ENCODE results near the gene ADIPOR2.
"Not testable (repeated sequence)": the region's sequence is repeated elsewhere in the genome, so short reads cannot be mapped to it uniquely, and the experiment has no call there.

The ADIPOR2 gene

GRCh38 chr12:1815814-1816729, 125.2 kb downstream of the ADIPOR2 start:
- DNase-seq (ENCODE audit: low read depth), result peak; percentile 20

DNA sequence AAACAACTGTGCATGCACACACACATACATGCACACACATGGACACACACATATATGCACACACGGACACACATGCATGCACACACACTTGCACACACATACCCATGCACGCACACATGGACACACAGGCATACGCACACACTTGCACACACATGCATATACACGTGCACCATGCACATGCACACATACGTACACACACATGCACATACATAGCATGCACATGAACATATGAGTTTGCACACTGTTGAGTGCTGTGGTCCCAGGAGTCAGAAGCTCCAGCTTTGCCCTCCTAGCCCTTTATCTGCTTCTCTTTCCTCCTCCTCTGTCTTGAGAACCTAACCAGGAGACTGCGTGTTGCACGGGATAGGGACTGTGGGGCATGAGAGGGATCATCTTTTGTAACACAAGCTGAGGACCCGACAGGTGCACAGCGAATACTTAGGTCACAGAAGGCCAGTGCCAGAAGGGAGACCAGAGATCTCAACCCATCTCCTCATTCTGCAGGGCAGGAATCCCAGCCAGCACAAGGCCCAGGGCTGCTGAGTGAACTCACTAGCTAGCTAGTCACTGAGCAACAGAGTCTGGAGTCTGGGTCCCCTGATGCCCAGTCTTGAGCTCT, 126.0 kb downstream of the ADIPOR2 start:
- DNase-seq (ENCODE audit: low read depth), result no peak

DNA sequence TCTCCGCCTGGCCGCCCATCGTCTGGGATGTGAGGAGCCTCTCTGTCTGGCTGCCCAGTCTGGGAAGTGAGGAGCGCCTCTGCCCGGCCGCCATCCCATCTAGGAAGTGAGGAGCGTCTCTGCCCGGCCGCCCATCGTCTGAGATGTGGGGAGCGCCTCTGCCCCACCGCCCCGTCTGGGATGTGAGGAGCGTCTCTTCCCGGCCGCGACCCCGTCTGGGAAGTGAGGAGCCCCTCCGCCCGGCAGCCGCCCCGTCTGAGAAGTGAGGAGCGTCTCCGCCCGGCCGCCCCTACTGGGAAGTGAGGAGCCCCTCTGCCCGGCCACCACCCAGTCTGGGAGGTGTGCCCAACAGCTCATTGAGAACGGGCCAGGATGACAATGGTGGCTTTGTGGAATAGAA, 127.1 kb downstream of the ADIPOR2 start:
- not testable (repeated sequence) for DNase-seq (ENCODE audit: low read depth)

DNA sequence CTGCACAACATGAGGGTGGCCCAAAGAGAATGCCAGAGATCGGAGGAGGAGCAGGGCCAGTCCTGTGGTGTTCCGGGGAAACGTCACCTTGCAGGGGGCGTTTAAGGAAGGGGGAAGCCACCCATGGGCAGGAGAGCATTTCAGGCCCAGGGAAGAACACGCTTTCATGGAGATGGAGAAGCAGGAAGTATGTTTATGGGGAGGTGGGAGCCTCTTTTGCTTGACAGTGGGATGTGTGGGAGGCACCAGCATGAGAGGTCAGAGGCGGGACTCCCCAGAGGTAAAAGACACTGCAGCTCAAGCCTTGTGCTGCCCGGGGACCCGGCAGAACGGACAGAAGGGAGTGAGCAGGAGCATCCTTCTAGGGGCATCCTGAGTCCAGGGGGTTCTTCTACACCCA, 128.2 kb downstream of the ADIPOR2 start:
- no peak for DNase-seq (ENCODE audit: low read depth)

GRCh38 chr12:1819571-1819970, 128.7 kb downstream of the ADIPOR2 start:
- no peak for DNase-seq (ENCODE audit: low read depth)

GRCh38 chr12:1820191-1820895, 129.5 kb downstream of the ADIPOR2 start, which contains the start of gene LRTM2:
TSS of gene LRTM2 (plus strand) at chr12:1820565. CDS start at chr12:1828149, 7,584 bp downstream.
- no peak for DNase-seq (ENCODE audit: low read depth)

- DNase-seq (ENCODE audit: low read depth), result no peak
These were observed 130.0 kb downstream of the ADIPOR2 start for GRCh38 chr12:1820896-1821291.

DNA sequence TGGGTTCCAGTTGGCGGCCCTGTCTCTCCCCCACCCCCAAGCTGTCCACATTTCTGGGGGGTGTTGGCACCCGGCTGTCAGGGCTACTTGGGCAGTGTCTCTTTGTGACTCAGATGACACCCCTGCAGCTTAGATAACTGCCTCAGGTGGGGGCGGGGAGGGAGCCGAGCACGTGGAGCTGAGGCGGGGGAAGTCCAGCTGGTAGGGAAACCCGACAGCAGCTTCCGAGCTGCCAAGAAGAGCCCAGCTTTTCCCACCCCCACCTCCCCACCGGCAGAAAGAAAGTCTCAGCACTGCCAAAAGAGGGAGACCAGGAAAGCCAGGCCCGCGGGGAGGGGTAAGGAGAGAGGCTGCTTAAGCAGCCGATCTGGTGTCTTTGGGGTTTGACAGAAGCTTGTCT, 130.9 kb downstream of the ADIPOR2 start:
- DNase-seq (ENCODE audit: low read depth), result no peak

- DNase-seq (ENCODE audit: low read depth), result no peak
These were observed 131.8 kb downstream of the ADIPOR2 start for GRCh38 chr12:1822699-1823098.

DNA sequence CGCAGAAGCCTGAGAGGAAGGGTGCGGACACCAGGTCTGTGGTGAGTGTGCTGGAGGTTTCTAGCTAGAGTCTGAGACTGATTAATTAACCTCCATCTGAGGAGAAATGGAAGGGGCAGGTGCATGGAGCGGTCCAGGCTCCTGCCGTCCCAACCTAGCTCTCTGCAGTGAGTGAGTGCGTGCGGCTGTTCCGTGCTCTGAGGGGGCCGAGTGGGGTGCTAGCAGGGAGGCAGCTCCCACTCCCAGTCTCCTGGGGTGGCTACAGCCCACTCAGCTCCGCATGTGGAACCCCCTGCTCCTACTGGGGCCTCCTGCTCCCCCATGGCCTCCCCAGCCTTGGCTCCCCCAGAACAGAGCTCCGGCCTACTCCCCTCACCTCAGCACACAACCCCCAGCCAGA, 132.4 kb downstream of the ADIPOR2 start:
- no peak for DNase-seq (ENCODE audit: low read depth)

DNA sequence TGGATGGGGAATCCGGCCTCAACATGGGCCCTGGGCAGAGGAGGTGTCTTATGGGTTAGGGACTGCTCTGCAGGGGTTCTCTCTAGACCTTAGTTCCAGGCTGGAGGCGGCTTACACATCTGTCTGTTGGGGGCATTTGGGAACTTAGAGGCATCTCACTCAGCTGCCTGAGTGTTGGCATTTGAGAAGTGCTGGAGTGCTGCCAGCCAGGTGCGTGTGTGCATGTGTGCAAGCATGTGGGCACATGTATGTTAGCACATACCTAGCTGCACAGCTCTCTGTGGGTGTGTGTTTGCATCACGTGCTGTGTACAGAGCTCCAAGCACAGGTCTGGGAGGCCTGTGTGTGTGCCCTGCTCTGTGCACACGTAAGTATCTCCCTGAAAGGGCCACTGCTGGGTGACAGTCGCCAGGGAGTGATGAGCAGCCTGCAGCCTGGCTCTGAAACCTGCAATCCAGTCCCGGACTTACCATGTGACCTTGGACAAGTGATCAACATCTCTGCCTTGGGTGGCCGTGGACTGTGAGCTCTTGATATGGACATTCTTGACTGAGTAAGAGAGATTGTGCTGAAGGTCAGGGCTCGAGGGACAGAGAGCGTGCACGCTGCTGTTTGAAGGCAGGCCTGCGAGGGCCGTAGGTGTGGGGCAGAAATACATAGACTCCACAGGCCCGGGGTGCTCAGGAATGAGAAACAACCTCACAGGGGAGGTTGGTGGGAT, 134.7 kb downstream of the ADIPOR2 start:
- DNase-seq (ENCODE audit: low read depth), result no peak

- no peak for DNase-seq (ENCODE audit: low read depth)
These were observed 135.5 kb downstream of the ADIPOR2 start for GRCh38 chr12:1826401-1826800.

- DNase-seq (ENCODE audit: low read depth), result no peak
These were observed 136.2 kb downstream of the ADIPOR2 start for GRCh38 chr12:1826867-1827705.

GRCh38 chr12:1827826-1828805, 137.2 kb downstream of the ADIPOR2 start:
- no peak for DNase-seq (ENCODE audit: low read depth)

GRCh38 chr12:1828856-1829255, 138.0 kb downstream of the ADIPOR2 start:
- DNase-seq (ENCODE audit: low read depth), result peak; percentile 40

DNA sequence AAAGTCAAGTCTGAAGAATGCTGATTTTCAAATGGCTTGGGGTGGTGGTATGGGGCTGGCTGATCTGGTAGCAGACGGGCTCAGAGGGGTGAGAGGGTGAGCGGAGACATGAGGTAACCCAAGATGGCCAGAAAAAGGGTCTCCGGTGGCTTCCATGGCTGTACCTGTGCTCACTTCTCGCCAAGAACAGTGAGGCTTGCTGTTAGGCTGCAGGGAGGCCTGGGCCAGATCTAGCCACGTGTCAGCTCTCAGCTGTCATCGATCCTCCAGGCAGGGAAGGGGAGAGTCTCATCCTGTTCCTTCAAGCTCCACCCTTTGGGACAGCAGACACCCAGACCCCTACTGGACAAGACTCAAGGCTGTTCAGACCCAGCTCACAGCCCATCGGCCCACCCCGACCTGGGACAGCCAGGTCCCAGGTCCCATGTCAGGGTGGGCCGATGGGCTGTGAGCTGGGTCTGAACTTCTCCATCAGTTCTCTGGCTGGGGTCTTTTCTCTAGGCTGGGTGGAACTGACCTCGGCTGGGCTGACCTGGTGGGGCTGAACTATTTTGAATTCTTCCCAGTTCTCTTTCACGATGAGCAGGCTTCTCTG, 138.5 kb downstream of the ADIPOR2 start:
- no peak for DNase-seq (ENCODE audit: low read depth)

GRCh38 chr12:1830401-1830845, 139.6 kb downstream of the ADIPOR2 start:
- no peak for DNase-seq (ENCODE audit: low read depth)

DNA sequence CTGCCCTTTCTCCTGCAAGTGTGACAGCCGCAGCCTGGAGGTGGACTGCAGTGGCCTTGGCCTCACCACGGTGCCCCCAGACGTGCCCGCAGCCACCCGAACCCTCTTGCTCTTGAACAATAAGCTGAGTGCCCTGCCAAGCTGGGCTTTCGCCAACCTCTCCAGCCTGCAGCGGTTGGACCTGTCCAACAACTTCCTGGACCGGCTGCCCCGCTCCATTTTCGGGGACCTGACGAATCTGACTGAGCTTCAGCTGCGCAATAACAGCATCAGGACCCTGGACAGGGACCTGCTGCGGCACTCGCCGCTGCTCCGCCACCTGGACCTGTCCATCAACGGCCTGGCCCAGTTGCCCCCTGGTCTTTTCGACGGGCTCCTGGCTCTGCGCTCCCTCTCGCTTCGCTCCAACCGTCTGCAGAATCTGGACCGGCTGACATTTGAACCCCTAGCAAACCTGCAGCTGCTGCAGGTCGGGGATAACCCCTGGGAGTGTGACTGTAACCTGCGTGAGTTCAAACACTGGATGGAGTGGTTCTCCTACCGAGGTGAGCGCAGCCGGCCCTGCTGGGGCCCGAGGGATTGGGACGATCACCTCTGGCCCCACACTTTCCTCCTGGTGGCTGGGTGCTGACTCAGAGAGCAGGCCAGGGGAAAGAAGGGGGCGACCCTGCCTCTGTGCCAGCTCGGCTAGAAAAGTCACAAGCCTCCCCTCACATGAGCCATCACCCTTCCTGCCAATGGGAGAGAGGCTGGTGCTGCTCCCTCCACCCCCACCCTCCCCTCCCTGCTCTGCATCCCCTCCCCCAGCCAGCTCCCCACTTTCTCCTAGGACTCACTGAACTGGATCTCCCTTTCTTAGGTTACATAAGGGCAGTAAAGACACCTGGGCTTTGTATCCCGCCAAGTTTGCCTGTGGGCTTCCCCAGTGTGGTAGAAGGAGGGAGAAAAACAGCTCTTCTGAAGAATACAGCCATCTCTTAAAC, 140.4 kb downstream of the ADIPOR2 start:
- DNase-seq (ENCODE audit: low read depth), result peak; percentile 46
